ENCODE results near the gene RPRM. TPM values are rescaled to one million over a fixed set of nuclear protein-coding genes. Genes with fewer than 3 reads are reported as not detected.

The RPRM gene
- total RNA-seq, 1 experiment from 2014 or later: 38.4 TPM

DNA sequence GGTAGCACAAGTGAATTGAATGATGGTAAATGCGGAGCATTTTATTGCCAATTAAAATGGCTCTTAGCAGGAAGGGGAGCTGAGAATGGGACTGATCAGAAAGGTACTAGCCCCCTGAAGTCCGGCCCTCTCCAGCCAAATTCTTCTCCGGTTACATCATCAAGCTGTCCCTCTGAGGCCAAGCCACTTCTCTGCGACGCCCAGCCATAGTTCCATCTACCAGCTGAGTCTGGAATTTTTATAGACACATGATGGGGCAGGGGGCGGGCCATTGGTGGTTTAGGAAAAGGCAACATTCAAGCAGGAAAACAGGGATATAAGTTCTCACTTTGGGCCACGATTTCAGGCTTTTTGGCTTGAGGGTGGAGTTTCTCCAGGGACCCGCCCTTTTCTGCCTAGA lies 22.7 kb downstream of the RPRM start:
- Histone ChIP-seq H3K27me3 (ENCODE audit: insufficient read depth, low read length) (no peaks in the 10 kb centered on the region), H3T11ph (ENCODE audit: low read length) (no peak overlapping the region), H3K9ac (ENCODE audit: extremely low read depth, insufficient read length, low read length) (no peak overlapping the region), H2AFZ (ENCODE audit: low read length) (no peak overlapping the region), H2BK120ac (ENCODE audit: low read depth, low read length, poor library complexity, severe bottlenecking) (no peak overlapping the region), H3K56ac (ENCODE audit: insufficient read length, low read depth, low read length) (no peak overlapping the region), H4K91ac (ENCODE audit: insufficient read length, low read depth, low read length) (no peak overlapping the region), H2AK5ac (ENCODE audit: insufficient read length, low read length) (no peak overlapping the region), H3K23ac (ENCODE audit: insufficient read length, low read depth, low read length) (no peak overlapping the region), H3K4ac (ENCODE audit: low read depth, low read length) (no peak overlapping the region), H3K18ac (ENCODE audit: insufficient read length, low read depth, low read length) (no peak overlapping the region), H3K27ac (ENCODE audit: insufficient read length, low read depth, low read length) (no peak overlapping the region), H3K14ac (ENCODE audit: insufficient read depth, low read length) (no peak overlapping the region), H3K4me1 (ENCODE audit: insufficient read depth, low read length) (peaks cover 2% of the 10 kb centered on the region), H3K9me3 (ENCODE audit: control insufficient read depth, low read depth, low read length) (no peaks in the 10 kb centered on the region), H3K79me1 (ENCODE audit: insufficient read depth, low read depth, low read length, poor library complexity, severe bottlenecking) (no peaks in the 10 kb centered on the region), H3K4me2 (ENCODE audit: insufficient read depth, insufficient read length, low read length) (no peak overlapping the region), H2BK12ac (ENCODE audit: insufficient read length, low read depth, low read length) (no peak overlapping the region), H4K20me1 (ENCODE audit: control insufficient read depth, insufficient read depth, insufficient read length) (no peaks in the 10 kb centered on the region), H4K8ac (replicated peaks; ENCODE audit: insufficient read length, low read depth, low read length) (no peak overlapping the region), H2BK20ac (ENCODE audit: low read depth, low read length, poor library complexity, severe bottlenecking) (no peak overlapping the region), H2BK5ac (ENCODE audit: insufficient read length, low read length) (no peak overlapping the region), H3K79me2 (ENCODE audit: insufficient read depth, low read length) (no peaks in the 10 kb centered on the region), H4K5ac (ENCODE audit: insufficient read length, low read depth, low read length) (no peak overlapping the region), H3K23me2 (ENCODE audit: insufficient read length, low read depth, low read length, poor library complexity, severe bottlenecking) (no peaks in the 10 kb centered on the region), H2BK15ac (ENCODE audit: low read depth, low read length) (no peak overlapping the region)
- TF ChIP-seq, protein P1, sequence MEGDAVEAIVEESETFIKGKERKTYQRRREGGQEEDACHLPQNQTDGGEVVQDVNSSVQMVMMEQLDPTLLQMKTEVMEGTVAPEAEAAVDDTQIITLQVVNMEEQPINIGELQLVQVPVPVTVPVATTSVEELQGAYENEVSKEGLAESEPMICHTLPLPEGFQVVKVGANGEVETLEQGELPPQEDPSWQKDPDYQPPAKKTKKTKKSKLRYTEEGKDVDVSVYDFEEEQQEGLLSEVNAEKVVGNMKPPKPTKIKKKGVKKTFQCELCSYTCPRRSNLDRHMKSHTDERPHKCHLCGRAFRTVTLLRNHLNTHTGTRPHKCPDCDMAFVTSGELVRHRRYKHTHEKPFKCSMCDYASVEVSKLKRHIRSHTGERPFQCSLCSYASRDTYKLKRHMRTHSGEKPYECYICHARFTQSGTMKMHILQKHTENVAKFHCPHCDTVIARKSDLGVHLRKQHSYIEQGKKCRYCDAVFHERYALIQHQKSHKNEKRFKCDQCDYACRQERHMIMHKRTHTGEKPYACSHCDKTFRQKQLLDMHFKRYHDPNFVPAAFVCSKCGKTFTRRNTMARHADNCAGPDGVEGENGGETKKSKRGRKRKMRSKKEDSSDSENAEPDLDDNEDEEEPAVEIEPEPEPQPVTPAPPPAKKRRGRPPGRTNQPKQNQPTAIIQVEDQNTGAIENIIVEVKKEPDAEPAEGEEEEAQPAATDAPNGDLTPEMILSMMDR (conservative IDR thresholded peaks at IDR 0.05): no peak
- Mint-ChIP-seq H3K9me3 (no peaks in the 10 kb centered on the region), H3K4me1 (peaks cover 42 to 45% of the 10 kb centered on the region in 2 experiments), H3K4me3 (no peak overlapping the region), H3K36me3 (ENCODE audit: insufficient read depth in 1 of 3, low read depth in 3 of 3) (0 out of 7 replicates have a peak, but pooled peaks cover 0 to 3% (median 0%) of the 10 kb centered on the region in 3 experiments), H3K27ac (peak overlapping the region in 1 of 3 experiments; percentile 78; a peak in 1 of 7 replicates), H3K27me3 (ENCODE audit: low read depth) (no peaks in the 10 kb centered on the region)
- no CpG with 5 or more reads among the region's 8 CpGs for WGBS (ENCODE audit: extremely low coverage, insufficient read length, low lambda C conversion rate)
- peak; percentile 63 for DNase-seq
